ENCODE data around the gene CNDP2.

CNDP2 gene

GRCh38 chr18:74518456-74519295 lies 22.5 kb downstream of the CNDP2 start:
- ATAC-seq = no peak
- TF ChIP-seq TCF4 (CRISPR knock-in tag; IDR thresholded peaks at IDR 0.05; ENCODE audit: borderline replicate concordance) = no peak
- no peak for TF ChIP-seq CSRNP3 (CRISPR knock-in tag; IDR thresholded peaks at IDR 0.05)
- TF ChIP-seq TOX (CRISPR knock-in tag; IDR thresholded peaks at IDR 0.05; ENCODE audit: borderline replicate concordance) = no peak
- TF ChIP-seq TSHZ2 (CRISPR knock-in tag; IDR thresholded peaks at IDR 0.05) = no peak
- TF ChIP-seq ZFP3 (CRISPR knock-in tag; IDR thresholded peaks at IDR 0.05) = no peak
- no peak for TF ChIP-seq PATZ1 (CRISPR knock-in tag; IDR thresholded peaks at IDR 0.05; ENCODE audit: borderline replicate concordance)
- no peak for TF ChIP-seq BACH2 (CRISPR knock-in tag; IDR thresholded peaks at IDR 0.05; ENCODE audit: borderline replicate concordance)
- TF ChIP-seq RARB (CRISPR knock-in tag; IDR thresholded peaks at IDR 0.05) = no peak
- TF ChIP-seq ISL1 (CRISPR knock-in tag; IDR thresholded peaks at IDR 0.05) = no peak

GRCh38 chr18:74519320-74520095 lies 23.3 kb downstream of the CNDP2 start:
- no peak for TF ChIP-seq ISL1 (CRISPR knock-in tag; IDR thresholded peaks at IDR 0.05)
- TF ChIP-seq ZNF565 (CRISPR knock-in tag; conservative IDR thresholded peaks at IDR 0.05; ENCODE audit: low read depth) = no peak
- no peak for TF ChIP-seq ZNF8 (CRISPR knock-in tag; IDR thresholded peaks at IDR 0.05)
- TF ChIP-seq ZFP30 (CRISPR knock-in tag; IDR thresholded peaks at IDR 0.05) = no peak
- no peak for TF ChIP-seq ZFP3 (CRISPR knock-in tag; IDR thresholded peaks at IDR 0.05)
- TF ChIP-seq CREB5 (CRISPR knock-in tag; IDR thresholded peaks at IDR 0.05; ENCODE audit: low read depth) = no peak
- TF ChIP-seq CSRNP3 (CRISPR knock-in tag; IDR thresholded peaks at IDR 0.05) = no peak
- no peak for TF ChIP-seq BACH2 (CRISPR knock-in tag; IDR thresholded peaks at IDR 0.05; ENCODE audit: borderline replicate concordance)
- TF ChIP-seq POU6F1 (CRISPR knock-in tag; IDR thresholded peaks at IDR 0.05; ENCODE audit: borderline replicate concordance, low read depth) = no peak
- no peak for TF ChIP-seq TOX (CRISPR knock-in tag; IDR thresholded peaks at IDR 0.05; ENCODE audit: borderline replicate concordance)
- no peak for TF ChIP-seq GLIS3 (CRISPR knock-in tag; IDR thresholded peaks at IDR 0.05)
- no peak for TF ChIP-seq ZNF70 (CRISPR knock-in tag; IDR thresholded peaks at IDR 0.05)
- no peak for TF ChIP-seq ESRRG (CRISPR knock-in tag; IDR thresholded peaks at IDR 0.05)
- TF ChIP-seq TCF4 (CRISPR knock-in tag; IDR thresholded peaks at IDR 0.05; ENCODE audit: borderline replicate concordance) = no peak
- TF ChIP-seq PPARA (CRISPR knock-in tag; IDR thresholded peaks at IDR 0.05; ENCODE audit: borderline replicate concordance) = no peak
- no peak for ATAC-seq

All from SK-N-SH treated with all-trans-retinoic acid at 6 μM for 48 hours (cell line).